Transverse colon (tissue), 4 donors: Measurements from ENCODE around the gene EYA2. TPM values are rescaled to one million over a fixed set of nuclear protein-coding genes. Genes with fewer than 3 reads are reported as not detected.

ENCODE experiments used
- DNase-seq: peaks from one replicate; pipeline ENCODE4 v3.0.0-alpha.2; 2019
- H3K27ac ChIP-seq, 4 donors: fragments of 200-600 bp; sonication (generic); 2 replicates each; pipeline ENCODE4 v1.5.1; 2016 to 2018; ENCODE audit warnings: inconsistent platforms in 4 of 4
- H3K27me3 ChIP-seq: fragments of 200-600 bp; sonication (generic); 2 replicates; pipeline ENCODE4 v1.5.1; 2017; ENCODE audit warnings: inconsistent platforms
- H3K36me3 ChIP-seq, 4 donors: fragments of 200-600 bp; sonication (generic); 2 replicates each; pipeline ENCODE4 v1.5.1; 2017 to 2019; ENCODE audit warnings: inconsistent platforms in 4 of 4
- H3K4me1 ChIP-seq, 4 donors: fragments of 200-600 bp; sonication (generic); 2 replicates each; pipeline ENCODE4 v1.5.1; 2017 to 2020; ENCODE audit warnings: inconsistent platforms in 4 of 4
- H3K4me3 ChIP-seq, 4 donors: fragments of 200-600 bp; sonication (generic); 1 replicate in 1 of 4; 2 replicates in 3 of 4; pipeline versions ENCODE4 v1.5.1 to v1.6.1; 2017 to 2019; ENCODE audit warnings: inconsistent platforms in 4 of 4
- H3K9me3 ChIP-seq, 2 donors: fragments of 200-600 bp; sonication (generic); 2 replicates each; pipeline ENCODE4 v1.5.1; 2017 to 2019; ENCODE audit warnings: inconsistent platforms in 2 of 2
- CTCF ChIP-seq, 5 experiments: fragments of 200-600 bp in 3 of 5; fragments of 450-650 bp in 2 of 5; sonication (generic) in 3 of 5; IDR thresholded peaks; 1 replicate in 2 of 5; 2 replicates in 3 of 5; pipeline ENCODE4 v1.5.1; 2016 to 2017; ENCODE audit warnings: antibody characterized with exemption in 5 of 5, inconsistent platforms in 3 of 5, mild to moderate bottlenecking in 2 of 5, moderate library complexity in 1 of 5
- EP300 ChIP-seq: sonication (generic); formaldehyde crosslinking; IDR thresholded peaks from one replicate; pipeline ENCODE4 v1.6.1; 2017; ENCODE audit warnings: antibody characterized with exemption, low read depth
- POLR2A ChIP-seq: fragments of 450-650 bp; IDR thresholded peaks from one replicate; pipeline ENCODE4 v1.6.1; 2016; ENCODE audit warnings: antibody characterized with exemption, mild to moderate bottlenecking, moderate library complexity
- POLR2AphosphoS5 ChIP-seq, 3 donors: sonication (generic); formaldehyde crosslinking; IDR thresholded peaks; one replicate each; pipeline ENCODE4 v1.6.1; 2016; ENCODE audit warnings: antibody characterized with exemption in 3 of 3
- WGBS, 2 donors: methylation state at CpG; one replicate each; pipeline ENCODE4 v1.1.5; 2018; ENCODE audit warnings: low coverage in 1 of 2; 5-methylcytosine and 5-hydroxymethylcytosine counted together
- in situ Hi-C, 4 donors: fragments of 200-750 bp; cut with MboI; loops; one replicate each; pipeline versions ENCODE4 v1.15.0 to v1.15.1; 2017; ENCODE audit warnings: low sequenced_read_pairs in 3 of 4, low pct_ligation_motif_present in 1 of 4, low pct_unique_long_range_greater_than_20kb in 1 of 4
- intact Hi-C: fragments of 100-400 bp; cut with DNase I; formaldehyde crosslinking; loops from one replicate; pipeline ENCODE4 v1.15.1; 2023; ENCODE audit warnings: low total_unique reads
- total RNA-seq, 4 donors: library from RNA; depleted of rRNA; stranded (reverse); fragments of >200 nt; gene quantifications; one replicate each; pipeline ENCODE4 v1.1.0, GENCODE V29; 2016

The EYA2 gene
- total RNA-seq, 4 donors from 2014 or later, result 4.5 to 17.5 (median 10.9) TPM

GRCh38 chr20:47079047-47079446 is 184.4 kb downstream of the EYA2 start:
- H3K9me3 ChIP-seq, result peaks cover 0 to 10% of the 10 kb centered on the region in 2 donors
- intact Hi-C loops, result no loop called here
- in situ Hi-C loops, result no loop called here
- no peak for DNase-seq
- H3K4me1 ChIP-seq, result no peaks in the 10 kb centered on the region
- no peak overlapping the region for H3K4me3 ChIP-seq
- H3K27ac ChIP-seq, result no peak overlapping the region
- TF ChIP-seq CTCF (IDR thresholded peaks at IDR 0.05) (no peak), POLR2A (no peak), POLR2AphosphoS5 (IDR thresholded peaks at IDR 0.05) (no peak), EP300 (no peak)
- no peaks in the 10 kb centered on the region for H3K27me3 ChIP-seq
- no peaks in the 10 kb centered on the region for H3K36me3 ChIP-seq

DNA sequence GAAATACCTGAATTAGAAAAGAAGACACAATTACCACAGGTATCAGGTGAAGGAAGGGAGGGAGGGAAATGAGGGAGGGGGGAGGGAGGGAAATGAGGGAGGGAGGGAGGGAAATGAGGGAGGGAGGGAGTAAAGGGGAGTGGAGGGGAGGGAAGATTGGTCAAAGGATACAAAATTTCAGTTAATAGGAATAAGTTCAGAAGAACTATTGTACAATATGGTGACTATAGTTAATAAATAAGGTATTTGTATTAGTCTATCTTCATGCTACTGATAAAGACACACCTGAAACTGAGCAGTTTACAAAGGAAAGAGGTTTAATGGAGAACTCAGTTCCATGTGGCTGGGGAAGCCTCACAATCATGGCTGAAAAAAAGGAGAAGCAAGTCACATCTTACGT is 185.7 kb downstream of the EYA2 start:
- Histone ChIP-seq H3K9me3 (peaks cover 0 to 10% of the 10 kb centered on the region in 2 donors), H3K4me1 (no peaks in the 10 kb centered on the region), H3K27me3 (no peaks in the 10 kb centered on the region), H3K27ac (no peak overlapping the region), H3K36me3 (no peaks in the 10 kb centered on the region), H3K4me3 (no peak overlapping the region)
- in situ Hi-C loops, result no loop called here
- 77% methylated on average over 1 of the region's 1 CpG; no CpG with 5 or more reads in 1 of the 2 donors for WGBS, 2 donors
- intact Hi-C loops, result no loop called here
- no peak for DNase-seq
- TF ChIP-seq CTCF (IDR thresholded peaks at IDR 0.05) (no peak), POLR2AphosphoS5 (IDR thresholded peaks at IDR 0.05) (no peak), EP300 (no peak), POLR2A (no peak)

- 71% methylated on average over 6 of the region's 6 CpGs; no CpG with 5 or more reads in 1 of the 2 donors for WGBS, 2 donors
- in situ Hi-C loops (no loop called here), intact Hi-C loops (no loop called here)
- TF ChIP-seq POLR2A (no peak), EP300 (no peak), CTCF (IDR thresholded peaks at IDR 0.05) (no peak), POLR2AphosphoS5 (IDR thresholded peaks at IDR 0.05) (no peak)
- Histone ChIP-seq H3K36me3 (no peaks in the 10 kb centered on the region), H3K4me3 (no peak overlapping the region), H3K4me1 (no peaks in the 10 kb centered on the region), H3K27ac (no peak overlapping the region), H3K9me3 (no peaks in the 10 kb centered on the region), H3K27me3 (no peaks in the 10 kb centered on the region)
- DNase-seq, result no peak
Observed at GRCh38 chr20:47086316-47086715, 191.7 kb downstream of the EYA2 start.

DNA sequence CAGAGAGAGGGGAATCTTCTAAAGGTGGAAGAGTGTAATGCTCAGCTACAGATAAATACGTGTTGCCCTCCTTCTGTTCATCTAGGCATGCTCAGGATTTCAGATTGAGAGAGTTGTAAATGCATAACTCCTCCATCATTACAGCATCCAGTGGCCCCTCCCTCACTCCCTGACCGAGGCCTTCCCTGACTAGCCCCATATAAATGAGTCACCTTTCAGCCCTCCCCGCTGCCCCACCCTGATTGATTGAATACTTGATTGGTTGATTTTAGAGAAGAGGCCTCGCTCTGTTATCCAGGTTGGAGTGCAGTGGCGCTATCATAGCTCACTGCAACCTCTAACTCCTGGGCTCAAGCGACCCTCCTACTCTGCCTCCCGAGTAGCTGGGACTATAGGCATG is 193.7 kb downstream of the EYA2 start:
- H3K4me3 ChIP-seq, result no peak overlapping the region
- WGBS, 2 donors, result 67 to 74% methylated on average over 3 to 7 of the region's 7 CpGs
- H3K27me3 ChIP-seq, result no peaks in the 10 kb centered on the region
- TF ChIP-seq POLR2AphosphoS5 (IDR thresholded peaks at IDR 0.05) (no peak), POLR2A (no peak)
- no peak overlapping the region for H3K27ac ChIP-seq
- DNase-seq, result peak; percentile 35
- H3K36me3 ChIP-seq, result no peaks in the 10 kb centered on the region
- intact Hi-C loops (no loop called here), in situ Hi-C loops (no loop called here)
- no peaks in the 10 kb centered on the region for H3K9me3 ChIP-seq
- H3K4me1 ChIP-seq, result no peaks in the 10 kb centered on the region

DNA sequence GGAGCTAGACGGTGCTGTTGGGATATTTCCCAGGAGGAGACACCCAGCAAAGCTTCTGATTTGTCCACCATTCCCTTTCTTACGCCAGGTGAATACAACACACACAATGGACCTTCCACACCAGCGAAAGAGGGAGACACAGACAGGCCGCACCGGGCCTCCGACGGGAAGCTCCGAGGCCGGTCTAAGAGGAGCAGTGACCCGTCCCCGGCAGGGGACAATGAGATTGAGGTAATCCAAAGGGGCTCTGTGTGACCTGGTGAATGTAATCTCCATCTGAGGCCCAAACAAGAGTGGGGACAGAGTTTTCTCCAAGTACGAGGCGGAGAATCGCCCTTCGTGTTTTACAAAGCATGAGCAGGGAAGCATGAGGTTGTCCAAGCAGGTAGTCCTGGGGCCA is 194.5 kb downstream of the EYA2 start:
- intact Hi-C loops, result no loop called here
- WGBS, 2 donors, result 94 to 98% methylated on average over 6 to 15 of the region's 15 CpGs
- no peak overlapping the region for H3K27ac ChIP-seq

More for the DNA sequence above, 194.5 kb downstream of the EYA2 start:
- no peaks in the 10 kb centered on the region for H3K4me1 ChIP-seq
- TF ChIP-seq POLR2AphosphoS5 (IDR thresholded peaks at IDR 0.05), result no peak
- TF ChIP-seq CTCF (IDR thresholded peaks at IDR 0.05), result no peak
- no peak for TF ChIP-seq POLR2A
- TF ChIP-seq EP300, result no peak
- no peaks in the 10 kb centered on the region for H3K9me3 ChIP-seq
- in situ Hi-C loops, result no loop called here
- H3K4me3 ChIP-seq, result no peak overlapping the region
- H3K36me3 ChIP-seq, result no peaks in the 10 kb centered on the region
- no peaks in the 10 kb centered on the region for H3K27me3 ChIP-seq
- DNase-seq, result no peak
